Naive B cell (primary cell): Measurements from ENCODE around the gene PLPPR1. TPM values are rescaled to one million over a fixed set of nuclear protein-coding genes. Genes with fewer than 3 reads are reported as not detected.
A peak's percentile ranks its signal among the peaks of the same experiment; 100 is the strongest.

ENCODE experiments used
- ATAC-seq, 2 donors: fragments of 150-1000 bp; cut with Tn5 transposase; 2 replicates each; pipeline ENCODE4 v1.10.0; 2021; ENCODE audit warnings: low read depth in 2 of 2, mild to moderate bottlenecking in 2 of 2, moderate library complexity in 2 of 2
- DNase-seq: peaks from one replicate; pipeline ENCODE4 v3.0.0; 2022
- H3K27ac Mint-ChIP-seq, 6 donors: one replicate each; pipeline ENCODE4 v1.8.0; 2020 to 2022; ENCODE audit warnings: mild to moderate bottlenecking in 6 of 6, mixed read lengths in 6 of 6, moderate library complexity in 5 of 6, inconsistent platforms in 2 of 6
- H3K27me3 Mint-ChIP-seq, 3 donors: one replicate each; pipeline ENCODE4 v1.8.0; 2021 to 2022; ENCODE audit warnings: mixed read lengths in 3 of 3, mild to moderate bottlenecking in 1 of 3
- H3K36me3 Mint-ChIP-seq, 2 donors: one replicate each; pipeline ENCODE4 v1.8.0; 2020 to 2022; ENCODE audit warnings: mixed read lengths in 2 of 2, inconsistent platforms in 1 of 2, mild to moderate bottlenecking in 1 of 2
- H3K4me1 Mint-ChIP-seq, 3 donors: one replicate each; pipeline ENCODE4 v1.8.0; 2020 to 2022; ENCODE audit warnings: mixed read lengths in 3 of 3, inconsistent platforms in 1 of 3, mild to moderate bottlenecking in 1 of 3, moderate library complexity in 1 of 3
- H3K4me3 Mint-ChIP-seq, 8 donors: one replicate each; pipeline ENCODE4 v1.8.0; 2020 to 2022; ENCODE audit warnings: mild to moderate bottlenecking in 8 of 8, mixed read lengths in 8 of 8, moderate library complexity in 8 of 8, inconsistent platforms in 2 of 8
- H3K9me3 Mint-ChIP-seq, 7 donors: one replicate each; pipeline ENCODE4 v1.8.0; 2020 to 2022; ENCODE audit warnings: mixed read lengths in 7 of 7, mild to moderate bottlenecking in 5 of 7, inconsistent platforms in 2 of 7, moderate library complexity in 1 of 7
- polyA plus RNA-seq, 6 donors: library from polyadenylated mRNA; unstranded; fragments of 300-500 nt; fragmentation: Illumina TruSeq; gene quantifications; one replicate each; pipeline ENCODE4 v1.2.3, GENCODE V29; 2021; ENCODE audit warnings: low read depth in 6 of 6

The PLPPR1 gene
- polyA plus RNA-seq, 6 donors from 2014 or later: not detected

DNA sequence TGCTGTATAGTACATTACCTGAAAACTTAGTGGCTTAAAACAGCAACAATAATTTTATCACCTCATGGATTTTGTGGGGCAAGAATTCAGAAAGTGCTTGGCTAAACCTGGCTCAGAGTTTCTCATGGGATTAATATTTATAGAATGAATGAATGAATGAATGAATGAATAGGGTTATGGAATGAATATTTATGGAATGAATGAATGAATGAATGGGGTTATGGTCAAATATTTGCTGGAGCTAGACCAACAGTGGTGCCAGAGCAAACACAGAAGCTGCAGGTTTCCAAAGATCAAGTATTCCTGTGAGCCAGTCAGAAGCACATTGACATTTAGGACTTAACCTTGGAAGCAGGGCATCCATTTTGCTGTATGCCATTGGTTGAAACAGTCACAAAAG lies 35.7 kb downstream of the PLPPR1 start:
- Mint-ChIP-seq H3K4me3 (no peak overlapping the region), H3K9me3 (peaks cover 0 to 2% (median 0%) of the 10 kb centered on the region in 7 donors), H3K27me3 (no peaks in the 10 kb centered on the region), H3K27ac (no peak overlapping the region), H3K36me3 (no peaks in the 10 kb centered on the region), H3K4me1 (no peaks in the 10 kb centered on the region)
- no peak for DNase-seq
- no peak for ATAC-seq

GRCh38 chr9:101065930-101066329 lies 37.4 kb downstream of the PLPPR1 start:
- ATAC-seq (no peak), DNase-seq (no peak)
- no peaks in the 10 kb centered on the region for H3K4me1 Mint-ChIP-seq
- no peaks in the 10 kb centered on the region for H3K36me3 Mint-ChIP-seq
- no peak overlapping the region for H3K4me3 Mint-ChIP-seq
- peaks cover 0 to 2% (median 0%) of the 10 kb centered on the region in 7 donors for H3K9me3 Mint-ChIP-seq
- H3K27me3 Mint-ChIP-seq: no peaks in the 10 kb centered on the region
- H3K27ac Mint-ChIP-seq: no peak overlapping the region

DNA sequence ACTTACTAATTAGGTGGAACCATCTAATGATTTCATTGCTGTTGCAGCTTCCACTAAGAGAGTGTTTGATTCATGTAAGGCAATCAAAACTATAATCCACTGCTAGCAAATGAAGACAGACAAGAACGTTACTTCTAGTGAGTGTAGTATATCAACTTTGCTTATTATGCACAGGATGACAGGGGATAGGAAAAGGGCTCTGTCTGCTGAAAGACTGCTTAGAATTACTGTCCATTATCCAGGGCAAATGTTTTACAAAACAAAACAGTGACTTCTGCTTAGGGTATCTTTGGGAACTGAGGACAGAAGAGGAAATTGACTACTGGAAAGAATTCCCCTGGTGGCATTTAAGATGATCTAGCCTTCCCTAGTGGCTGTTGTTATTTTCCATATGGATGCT lies 40.2 kb downstream of the PLPPR1 start:
- DNase-seq (no peak), ATAC-seq (no peak)
- H3K4me1 Mint-ChIP-seq: no peaks in the 10 kb centered on the region
- H3K4me3 Mint-ChIP-seq: no peak overlapping the region
- no peaks in the 10 kb centered on the region for H3K36me3 Mint-ChIP-seq
- H3K27ac Mint-ChIP-seq: no peak overlapping the region
- no peaks in the 10 kb centered on the region for H3K27me3 Mint-ChIP-seq
- H3K9me3 Mint-ChIP-seq: no peaks in the 10 kb centered on the region

DNA sequence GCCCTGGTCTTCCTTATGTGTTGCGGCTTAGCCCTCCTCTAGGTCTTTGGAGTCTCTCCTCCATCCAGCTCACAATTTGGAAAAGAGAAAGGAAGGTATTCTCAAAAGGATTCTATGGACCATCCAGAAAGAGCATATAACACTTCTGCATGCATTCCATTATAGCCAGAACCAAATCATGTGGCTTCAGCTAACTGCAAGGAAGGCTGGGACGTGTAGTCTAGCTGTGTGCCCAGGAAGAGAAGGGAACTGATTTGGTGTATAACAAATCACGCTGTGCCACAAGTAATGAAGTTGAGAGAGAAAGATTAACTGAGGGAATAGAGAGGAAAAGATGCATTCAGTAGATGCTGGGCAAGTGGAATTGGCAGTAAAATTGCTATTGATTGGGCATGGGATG lies 43.7 kb downstream of the PLPPR1 start:
- H3K4me3 Mint-ChIP-seq: no peak overlapping the region

GRCh38 chr9:101073122-101073521 lies 44.6 kb downstream of the PLPPR1 start:
- peaks cover 0 to 3% (median 0%) of the 10 kb centered on the region in 7 donors for H3K9me3 Mint-ChIP-seq

More for the DNA sequence above, 43.7 kb downstream of the PLPPR1 start:
- Mint-ChIP-seq H3K27me3 (no peaks in the 10 kb centered on the region), H3K9me3 (no peaks in the 10 kb centered on the region), H3K36me3 (no peaks in the 10 kb centered on the region), H3K27ac (no peak overlapping the region), H3K4me1 (no peaks in the 10 kb centered on the region)
- no peak for DNase-seq
- ATAC-seq: no peak

GRCh38 chr9:101081641-101082040 lies 53.1 kb downstream of the PLPPR1 start:
- Mint-ChIP-seq H3K4me1 (no peaks in the 10 kb centered on the region), H3K27ac (no peak overlapping the region), H3K27me3 (no peaks in the 10 kb centered on the region), H3K36me3 (no peaks in the 10 kb centered on the region), H3K9me3 (peaks cover 0 to 6% (median 1%) of the 10 kb centered on the region in 7 donors), H3K4me3 (no peak overlapping the region)
- DNase-seq (no peak), ATAC-seq (no peak)

More at GRCh38 chr9:101073122-101073521, 44.6 kb downstream of the PLPPR1 start:
- H3K36me3 Mint-ChIP-seq: no peaks in the 10 kb centered on the region
- H3K4me1 Mint-ChIP-seq: no peaks in the 10 kb centered on the region
- DNase-seq (no peak), ATAC-seq (no peak)
- H3K4me3 Mint-ChIP-seq: no peak overlapping the region
- no peaks in the 10 kb centered on the region for H3K27me3 Mint-ChIP-seq
- no peak overlapping the region for H3K27ac Mint-ChIP-seq

DNA sequence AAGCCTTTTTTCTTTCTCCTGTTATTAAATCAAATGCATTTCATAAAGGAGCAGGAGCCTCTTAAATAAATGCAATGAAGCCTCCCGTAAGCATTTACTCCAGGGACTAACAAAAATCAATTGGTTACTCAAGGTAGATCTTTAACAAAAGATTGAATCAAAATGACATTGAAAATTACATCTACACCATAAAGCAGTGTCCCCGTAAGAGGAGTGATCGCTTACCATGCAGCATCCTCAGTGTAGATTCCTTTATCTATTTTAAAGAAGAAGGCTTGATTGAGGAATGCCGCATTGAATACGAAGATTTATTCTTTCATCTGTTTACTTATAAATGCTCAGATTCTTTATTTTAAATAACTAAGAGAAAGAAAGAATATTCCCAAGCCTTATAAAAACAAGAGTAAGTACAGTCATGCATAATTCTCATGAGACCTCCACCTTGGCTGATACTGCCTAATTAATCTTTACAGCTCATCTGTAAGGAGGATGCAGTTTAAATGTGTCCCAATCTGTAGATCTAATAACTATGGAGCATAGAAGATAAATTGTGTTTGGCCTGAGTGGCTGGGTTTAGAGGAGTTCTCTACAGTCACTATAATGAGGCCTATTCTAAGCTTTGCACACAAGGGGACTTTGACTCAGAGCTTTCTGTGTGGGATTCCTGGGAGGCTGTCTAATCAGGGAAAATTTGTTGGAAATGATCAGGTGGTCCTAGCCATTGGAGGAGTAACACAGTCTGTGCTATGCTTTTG lies 55.1 kb downstream of the PLPPR1 start:
- H3K9me3 Mint-ChIP-seq: peaks cover 0 to 6% (median 0%) of the 10 kb centered on the region in 7 donors
- no peaks in the 10 kb centered on the region for H3K36me3 Mint-ChIP-seq
- H3K27me3 Mint-ChIP-seq: no peaks in the 10 kb centered on the region
- DNase-seq (no peak), ATAC-seq (no peak)
- no peaks in the 10 kb centered on the region for H3K4me1 Mint-ChIP-seq
- no peak overlapping the region for H3K27ac Mint-ChIP-seq
- no peak overlapping the region for H3K4me3 Mint-ChIP-seq

DNA sequence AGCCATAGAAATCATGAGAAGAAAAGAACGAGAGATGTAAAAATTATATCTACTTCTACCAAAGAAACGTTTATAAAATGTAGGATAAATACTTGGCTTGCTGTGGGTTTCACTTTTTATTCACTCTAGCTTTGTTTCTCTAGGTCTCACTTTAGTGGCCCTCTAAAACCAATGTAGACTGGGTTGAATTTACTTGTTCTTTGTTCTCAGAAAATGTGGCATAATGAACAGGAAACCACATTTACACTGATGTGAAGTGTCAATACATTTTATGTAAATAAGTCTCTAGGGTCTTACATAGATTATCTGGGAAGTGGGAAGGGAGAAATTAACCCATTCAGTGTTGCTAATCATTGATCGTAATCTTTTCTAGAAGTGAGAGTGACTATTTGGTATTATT lies 58.9 kb downstream of the PLPPR1 start:
- H3K27ac Mint-ChIP-seq: no peak overlapping the region
- H3K9me3 Mint-ChIP-seq: peaks cover 0 to 9% (median 0%) of the 10 kb centered on the region in 7 donors
- no peaks in the 10 kb centered on the region for H3K4me1 Mint-ChIP-seq
- no peak for DNase-seq
- H3K4me3 Mint-ChIP-seq: no peak overlapping the region
- no peaks in the 10 kb centered on the region for H3K27me3 Mint-ChIP-seq
- ATAC-seq: no peak
- H3K36me3 Mint-ChIP-seq: no peaks in the 10 kb centered on the region

GRCh38 chr9:101092922-101093321 lies 64.4 kb downstream of the PLPPR1 start:
- peaks cover 0 to 2% (median 0%) of the 10 kb centered on the region in 3 donors for H3K27me3 Mint-ChIP-seq
- H3K4me3 Mint-ChIP-seq: no peak overlapping the region
- no peak overlapping the region for H3K27ac Mint-ChIP-seq
- H3K4me1 Mint-ChIP-seq: no peaks in the 10 kb centered on the region
- DNase-seq (no peak), ATAC-seq (no peak)
- no peaks in the 10 kb centered on the region for H3K36me3 Mint-ChIP-seq
- H3K9me3 Mint-ChIP-seq: peaks cover 0 to 19% (median 0%) of the 10 kb centered on the region in 7 donors

- H3K9me3 Mint-ChIP-seq: peaks cover 0 to 25% (median 2%) of the 10 kb centered on the region in 7 donors
- no peaks in the 10 kb centered on the region for H3K36me3 Mint-ChIP-seq
- H3K27ac Mint-ChIP-seq: no peak overlapping the region
- ATAC-seq: no peak
- no peak overlapping the region for H3K4me3 Mint-ChIP-seq
- H3K4me1 Mint-ChIP-seq: no peaks in the 10 kb centered on the region
- H3K27me3 Mint-ChIP-seq: peaks cover 0 to 9% (median 5%) of the 10 kb centered on the region in 3 donors
- no peak for DNase-seq
Observed at GRCh38 chr9:101093620-101094019, 65.1 kb downstream of the PLPPR1 start.

- H3K27me3 Mint-ChIP-seq: peaks cover 0 to 10% (median 5%) of the 10 kb centered on the region in 3 donors
- DNase-seq: no peak
- no peak overlapping the region for H3K4me3 Mint-ChIP-seq
- H3K4me1 Mint-ChIP-seq: no peaks in the 10 kb centered on the region
- ATAC-seq: no peak
- H3K9me3 Mint-ChIP-seq: peaks cover 0 to 25% (median 2%) of the 10 kb centered on the region in 7 donors
- no peak overlapping the region for H3K27ac Mint-ChIP-seq
- no peaks in the 10 kb centered on the region for H3K36me3 Mint-ChIP-seq
Observed at GRCh38 chr9:101094686-101095085, 66.2 kb downstream of the PLPPR1 start.

DNA sequence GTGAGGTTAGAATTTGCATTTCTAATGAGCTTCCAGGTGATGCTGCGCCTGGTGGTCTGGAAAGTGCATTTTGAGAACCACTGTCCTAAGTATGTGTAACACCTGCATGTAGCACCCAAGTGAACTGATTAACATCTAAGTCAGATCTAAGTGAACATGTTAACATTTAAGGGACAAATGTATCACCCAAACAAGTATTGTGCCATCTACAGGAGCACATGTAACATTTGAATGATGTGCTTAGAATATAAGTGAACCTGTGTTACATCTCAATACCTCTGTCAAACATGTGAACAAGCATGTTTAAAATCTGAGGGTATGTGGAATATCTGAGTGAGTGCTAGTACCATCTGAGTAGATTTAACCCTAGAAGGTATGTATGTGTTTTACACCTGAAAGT lies 68.7 kb downstream of the PLPPR1 start:
- DNase-seq (no peak), ATAC-seq (no peak)
- Mint-ChIP-seq H3K27me3 (peaks cover 0 to 10% (median 5%) of the 10 kb centered on the region in 3 donors), H3K36me3 (no peaks in the 10 kb centered on the region), H3K4me3 (no peak overlapping the region), H3K27ac (no peak overlapping the region), H3K9me3 (peaks cover 0 to 16% (median 2%) of the 10 kb centered on the region in 7 donors), H3K4me1 (no peaks in the 10 kb centered on the region)

- Mint-ChIP-seq H3K4me1 (no peaks in the 10 kb centered on the region), H3K27me3 (peaks cover 0 to 10% (median 5%) of the 10 kb centered on the region in 3 donors)
Observed at GRCh38 chr9:101098392-101098791, 69.9 kb downstream of the PLPPR1 start.

DNA sequence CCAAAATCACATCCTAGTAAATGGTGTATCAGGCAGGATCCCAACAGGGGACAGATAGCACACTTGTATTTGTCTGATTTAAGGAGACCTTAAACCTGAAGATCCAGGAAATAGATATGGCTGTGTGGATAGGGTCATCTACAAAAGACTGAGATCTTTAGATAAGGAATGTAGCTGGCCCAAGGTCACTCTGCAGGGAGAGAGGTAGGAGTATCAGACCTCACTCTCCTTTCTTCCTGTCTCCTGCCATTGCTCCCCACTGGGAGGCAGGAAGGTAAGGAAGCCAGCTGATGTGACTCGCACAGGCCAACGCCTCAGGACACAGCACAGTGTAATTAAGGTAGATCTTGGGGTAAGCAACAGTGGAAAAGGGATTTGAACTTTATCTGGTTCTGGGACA lies 85.8 kb downstream of the PLPPR1 start:
- DNase-seq: no peak

More at GRCh38 chr9:101098392-101098791, 69.9 kb downstream of the PLPPR1 start:
- DNase-seq: no peak
- Mint-ChIP-seq H3K36me3 (no peaks in the 10 kb centered on the region), H3K27ac (no peak overlapping the region), H3K4me3 (peak overlapping the region in 1 of 8 donors; percentile 6), H3K9me3 (peaks cover 0 to 16% (median 2%) of the 10 kb centered on the region in 7 donors)
- no peak for ATAC-seq

More for the DNA sequence above, 85.8 kb downstream of the PLPPR1 start:
- H3K27me3 Mint-ChIP-seq: no peaks in the 10 kb centered on the region
- ATAC-seq: no peak
- H3K9me3 Mint-ChIP-seq: peaks cover 0 to 2% (median 0%) of the 10 kb centered on the region in 7 donors
- H3K4me3 Mint-ChIP-seq: no peak overlapping the region
- no peak overlapping the region for H3K27ac Mint-ChIP-seq
- H3K36me3 Mint-ChIP-seq: no peaks in the 10 kb centered on the region
- H3K4me1 Mint-ChIP-seq: no peaks in the 10 kb centered on the region
